Loucy (cell line): ENCODE data around the gene IFNG.

Experiments used
- CTCF ChIP-seq: fragments of 200-600 bp; sonication (generic); conservative IDR thresholded peaks from 2 replicates; pipeline ENCODE4 v1.5.1; 2014; ENCODE audit warnings: mild to moderate bottlenecking, antibody characterized with exemption, low read length
- EZH2phosphoT487 ChIP-seq: fragments of 200-600 bp; IDR thresholded peaks from 2 replicates; pipeline ENCODE4 v1.6.1; 2018; ENCODE audit warnings: antibody characterized with exemption, mild to moderate bottlenecking, moderate library complexity, borderline replicate concordance

- no peak for TF ChIP-seq EZH2phosphoT487
- no peak for TF ChIP-seq CTCF
These were observed 27.6 kb downstream of the IFNG start for GRCh38 chr12:68131867-68132414.
